Fibroblast of the aortic adventitia (primary cell): ENCODE results near the gene JADE1. TPM values are rescaled to one million over a fixed set of nuclear protein-coding genes. Genes with fewer than 3 reads are reported as not detected.

Source experiments
- DNase-seq: peaks from one replicate; pipeline ENCODE4 v3.0.0-alpha.2; 2010; ENCODE audit warnings: low read depth
- H3K4me3 ChIP-seq: 2 replicates; pipeline ENCODE4 v1.5.1; 2011; ENCODE audit warnings: low read depth, mild to moderate bottlenecking, control low read depth, low read length, moderate library complexity
- total RNA-seq: library from RNA; depleted of rRNA; stranded (reverse); fragments of >200 nt; gene quantifications from 2 replicates; pipeline ENCODE4 v1.2.3, GENCODE V29; 2012; ENCODE audit warnings: low replicate concordance
- TF ChIP-seq, protein P1 (sequence below): IDR thresholded peaks from 2 replicates; pipeline ENCODE4 v1.5.1; 2011; ENCODE audit warnings: mild to moderate bottlenecking, low read length, control low read depth, inconsistent platforms; ENCODE audit not compliant: insufficient read depth

JADE1 gene
- total RNA-seq, 1 donor: 25.8 TPM

DNA sequence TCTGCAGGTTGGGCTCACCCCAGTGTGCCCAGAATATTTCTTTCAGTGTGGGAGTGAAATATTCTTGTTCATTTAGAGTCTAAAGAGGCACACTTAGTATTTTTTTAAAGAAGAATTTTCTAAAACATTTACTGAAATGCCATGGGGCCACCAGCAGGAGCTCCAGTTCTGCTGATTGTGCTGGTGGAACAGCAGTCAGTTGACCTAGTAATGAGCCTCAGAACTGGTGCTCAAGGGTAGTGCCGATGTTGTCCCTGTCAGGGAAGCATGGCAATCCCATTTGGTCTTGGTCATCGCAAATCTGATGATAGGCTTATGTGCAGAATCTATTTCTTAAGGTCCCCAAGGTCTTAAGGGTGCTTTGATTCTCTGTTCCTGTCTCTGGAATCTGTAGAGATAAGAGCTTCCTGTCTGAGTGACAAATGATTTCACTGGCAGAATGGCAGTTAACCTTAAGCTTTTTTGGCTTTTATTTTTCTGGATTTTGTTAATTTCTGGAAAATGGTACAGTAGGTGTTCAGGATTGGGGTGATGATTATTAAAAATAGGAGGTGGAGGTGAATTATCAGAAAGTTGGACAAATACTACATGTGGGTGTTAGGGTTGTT, 31.3 kb downstream of the JADE1 start:
- DNase-seq: no peak
- TF ChIP-seq, protein P1, sequence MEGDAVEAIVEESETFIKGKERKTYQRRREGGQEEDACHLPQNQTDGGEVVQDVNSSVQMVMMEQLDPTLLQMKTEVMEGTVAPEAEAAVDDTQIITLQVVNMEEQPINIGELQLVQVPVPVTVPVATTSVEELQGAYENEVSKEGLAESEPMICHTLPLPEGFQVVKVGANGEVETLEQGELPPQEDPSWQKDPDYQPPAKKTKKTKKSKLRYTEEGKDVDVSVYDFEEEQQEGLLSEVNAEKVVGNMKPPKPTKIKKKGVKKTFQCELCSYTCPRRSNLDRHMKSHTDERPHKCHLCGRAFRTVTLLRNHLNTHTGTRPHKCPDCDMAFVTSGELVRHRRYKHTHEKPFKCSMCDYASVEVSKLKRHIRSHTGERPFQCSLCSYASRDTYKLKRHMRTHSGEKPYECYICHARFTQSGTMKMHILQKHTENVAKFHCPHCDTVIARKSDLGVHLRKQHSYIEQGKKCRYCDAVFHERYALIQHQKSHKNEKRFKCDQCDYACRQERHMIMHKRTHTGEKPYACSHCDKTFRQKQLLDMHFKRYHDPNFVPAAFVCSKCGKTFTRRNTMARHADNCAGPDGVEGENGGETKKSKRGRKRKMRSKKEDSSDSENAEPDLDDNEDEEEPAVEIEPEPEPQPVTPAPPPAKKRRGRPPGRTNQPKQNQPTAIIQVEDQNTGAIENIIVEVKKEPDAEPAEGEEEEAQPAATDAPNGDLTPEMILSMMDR: no peak
- no peak overlapping the region for H3K4me3 ChIP-seq

DNA sequence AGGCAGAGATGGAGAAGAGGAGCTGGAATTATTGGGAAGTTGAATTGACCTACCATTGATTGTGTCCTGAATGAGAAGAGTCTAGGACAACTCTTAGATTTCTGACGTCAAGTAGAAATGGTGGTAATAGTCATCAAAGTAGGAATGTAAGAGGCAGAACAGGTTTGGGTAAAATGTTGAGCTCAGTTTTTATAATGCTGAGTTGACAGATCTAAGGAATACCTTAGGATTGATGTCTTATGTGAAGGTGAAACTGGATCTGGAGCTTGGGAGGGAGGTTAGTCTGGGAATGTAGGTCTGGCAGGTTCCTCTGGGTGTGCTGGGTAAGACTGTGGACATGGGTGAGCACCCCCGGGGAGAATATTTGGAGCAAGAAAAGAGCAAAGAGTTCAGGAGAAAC, 31.9 kb downstream of the JADE1 start:
- DNase-seq: no peak

DNA sequence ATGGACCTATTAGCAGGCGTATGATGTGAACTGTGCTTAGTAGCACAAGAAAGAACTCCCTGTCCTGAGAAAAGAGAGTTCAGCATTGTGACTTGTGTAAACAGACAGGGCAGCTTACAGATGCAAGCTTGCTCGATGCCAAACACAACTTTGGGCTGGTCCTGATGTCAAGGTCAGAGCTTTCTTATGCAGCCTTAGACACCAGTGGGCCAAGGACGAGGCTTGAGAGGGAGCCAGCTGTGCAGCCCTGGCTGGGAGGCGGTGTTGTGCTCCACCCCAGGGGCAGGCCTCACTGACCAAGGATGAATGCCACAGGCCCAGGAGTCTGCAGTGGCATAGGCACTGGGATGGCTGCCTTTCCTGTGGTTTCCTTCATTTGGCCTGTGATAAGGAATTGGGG, 35.4 kb downstream of the JADE1 start:
- TF ChIP-seq, protein P1: no peak
- no peak overlapping the region for H3K4me3 ChIP-seq
- DNase-seq: no peak

More for the DNA sequence above, 31.9 kb downstream of the JADE1 start:
- no peak overlapping the region for H3K4me3 ChIP-seq
- TF ChIP-seq, protein P1: no peak

DNA sequence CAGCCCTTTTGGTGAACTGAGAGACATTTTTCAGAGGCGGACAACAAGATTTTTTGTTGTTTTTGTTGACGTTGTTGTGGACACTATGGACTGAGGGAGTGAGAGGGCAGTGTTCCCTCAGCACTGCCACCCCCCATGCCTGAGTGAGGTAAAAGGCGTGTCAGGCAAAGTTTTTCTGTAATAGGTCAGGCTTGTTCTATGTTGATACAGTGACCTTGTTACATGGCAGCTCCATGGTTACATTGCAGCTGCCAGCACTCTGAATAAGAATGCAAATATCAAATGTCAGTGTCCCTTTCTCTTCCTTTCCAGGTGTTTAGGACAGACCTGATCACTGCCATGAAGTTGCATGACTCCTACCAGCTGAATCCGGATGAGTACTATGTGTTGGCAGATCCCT, 36.6 kb downstream of the JADE1 start:
- DNase-seq: no peak
- TF ChIP-seq, protein P1: no peak
- no peak overlapping the region for H3K4me3 ChIP-seq

DNA sequence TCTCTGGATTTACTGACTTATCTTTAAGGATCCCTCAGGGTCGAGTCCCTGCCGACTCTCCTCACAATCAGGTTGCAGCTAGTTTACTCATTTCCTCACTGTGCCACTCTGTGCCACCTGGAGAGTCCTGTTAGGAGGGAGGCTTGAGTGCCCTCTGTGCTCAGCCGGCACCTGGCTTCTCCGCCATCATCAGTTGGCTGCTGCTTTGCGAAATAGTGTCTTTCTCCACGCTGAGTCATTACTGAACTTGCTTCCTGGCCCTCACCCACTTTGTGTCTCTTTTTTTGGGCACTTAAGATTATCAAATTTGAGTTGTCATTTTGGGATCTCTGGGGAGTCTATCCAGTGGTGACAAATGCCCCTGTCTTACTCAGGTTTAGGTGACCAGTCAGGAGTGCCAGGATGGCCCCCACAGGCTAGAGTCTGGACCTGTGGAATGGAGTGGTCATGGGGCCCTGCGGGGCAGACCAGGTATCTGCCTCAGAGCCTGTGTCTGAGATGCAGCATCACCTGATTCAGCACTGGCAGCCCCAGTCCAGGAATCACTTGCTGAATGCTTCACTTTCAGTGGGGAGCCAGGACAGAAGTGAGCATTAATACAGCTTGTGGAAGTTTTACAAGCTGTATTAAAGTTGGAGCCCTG, 37.7 kb downstream of the JADE1 start:
- TF ChIP-seq, protein P1: no peak
- DNase-seq: no peak
- H3K4me3 ChIP-seq: no peak overlapping the region

DNA sequence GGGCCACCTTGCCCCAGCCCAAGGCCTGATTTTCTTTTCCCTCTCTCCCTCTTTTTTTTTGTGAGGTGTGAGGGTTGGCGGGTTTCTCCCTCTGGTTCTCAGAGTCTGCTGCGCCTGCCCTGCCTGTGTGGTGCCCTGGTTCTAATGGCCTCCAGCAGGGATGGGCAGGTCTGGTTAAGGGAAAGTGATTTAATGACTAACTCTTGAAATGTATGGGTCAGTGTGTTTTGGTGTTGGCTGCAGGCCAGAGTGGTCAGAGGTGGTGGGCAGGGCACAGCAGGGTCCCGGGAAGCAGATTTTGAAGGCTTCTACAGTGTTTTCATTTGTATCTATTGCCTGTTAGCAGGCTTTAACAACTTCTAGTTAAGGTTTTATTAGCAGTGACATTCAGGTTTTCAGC, 39.0 kb downstream of the JADE1 start:
- TF ChIP-seq, protein P1: no peak
- DNase-seq: no peak
- no peak overlapping the region for H3K4me3 ChIP-seq

DNA sequence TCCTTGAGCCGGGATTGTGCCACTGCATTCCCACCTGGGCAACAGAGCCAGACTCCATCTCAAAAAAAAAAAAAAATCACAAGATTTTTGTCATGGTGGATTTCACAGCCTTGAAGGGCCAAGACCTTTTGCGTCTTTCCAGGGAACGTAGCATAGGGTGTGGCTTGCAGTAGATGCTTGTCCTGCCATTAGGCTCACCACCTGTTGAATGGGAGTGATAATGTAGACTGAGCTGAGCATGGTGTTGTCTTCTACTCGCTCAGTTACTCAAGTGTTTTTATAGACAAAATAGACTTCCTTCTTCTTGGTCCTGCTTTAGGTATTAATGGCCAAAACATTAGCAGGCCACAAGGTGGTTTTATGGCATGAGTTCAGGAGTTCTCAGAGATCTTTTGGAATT, 40.8 kb downstream of the JADE1 start:
- TF ChIP-seq, protein P1: no peak
- DNase-seq: no peak
- H3K4me3 ChIP-seq: no peak overlapping the region
